GM21619 (cell line): Measurements from ENCODE around the gene PFKM.

Source experiments
- ATAC-seq: cut with Tn5 transposase; IDR thresholded peaks from one replicate; pipeline ENCODE4 v1.9.1; 2021; ENCODE audit not compliant: unreplicated experiment

Gene PFKM

DNA sequence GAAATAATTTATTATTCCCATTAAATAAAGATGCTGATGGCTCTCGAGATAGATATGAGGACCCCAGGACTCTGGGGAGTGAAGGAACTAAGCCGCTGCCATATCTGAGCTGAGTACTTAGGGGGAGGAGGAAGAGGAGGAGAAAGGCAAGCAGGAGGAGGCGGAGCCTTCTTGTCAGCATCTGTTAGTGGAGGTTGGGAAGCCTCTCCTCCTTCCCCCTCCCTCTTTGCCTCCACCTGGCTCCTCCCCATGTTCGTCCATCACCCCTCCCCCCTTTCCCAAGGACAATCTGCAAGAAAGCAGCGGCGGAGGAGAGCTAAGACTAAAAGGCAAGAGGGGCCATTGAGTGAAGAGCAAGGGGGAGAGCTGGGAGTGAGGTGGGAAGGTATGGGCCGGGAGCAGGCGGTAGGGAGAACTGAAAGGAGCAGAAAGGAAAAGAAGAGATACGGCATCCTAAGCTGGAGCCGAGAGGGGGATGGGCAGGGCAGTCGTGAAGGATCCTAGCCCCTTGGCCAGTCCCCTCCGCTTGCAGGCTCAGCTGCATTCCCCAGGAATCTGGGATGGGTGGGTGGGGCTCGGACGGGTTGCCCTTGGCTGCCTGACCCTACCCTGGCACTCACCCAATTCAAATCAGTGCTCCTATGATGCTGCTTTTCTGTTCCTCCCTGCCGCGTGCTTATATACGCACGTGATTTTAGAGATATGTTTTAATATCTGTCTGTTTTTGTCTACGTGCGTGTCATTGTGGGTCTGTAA lies at the start of gene PFKM:
Gene PFKM (plus strand): TSS at position 287 of the 756 bp plus-strand sequence. CDS start 3,411 bp downstream, outside the sequence.
- ATAC-seq: peak; percentile 99

GRCh38 chr12:48070033-48070432 lies 49.1 kb upstream of the PFKM start:
- ATAC-seq: no peak

DNA sequence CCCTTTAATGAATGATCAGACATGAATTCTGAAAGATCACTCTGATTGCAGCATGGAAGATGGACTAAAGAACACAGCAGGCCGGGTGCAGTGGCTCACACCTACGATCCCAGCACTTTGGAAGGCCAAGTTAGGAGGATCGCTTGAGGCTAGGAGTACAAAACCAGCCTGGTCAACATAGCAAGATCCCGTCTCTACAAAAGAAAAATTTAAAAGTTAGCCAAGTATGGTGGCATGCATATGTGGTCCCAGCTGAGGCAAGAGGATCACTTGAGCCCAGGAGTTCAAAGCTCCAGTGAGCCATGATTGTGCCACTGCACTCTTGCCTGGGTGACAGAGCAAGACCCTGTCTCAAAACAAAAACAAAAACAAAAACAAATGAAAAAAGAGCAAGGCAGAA lies 48.4 kb upstream of the PFKM start:
- no peak for ATAC-seq

DNA sequence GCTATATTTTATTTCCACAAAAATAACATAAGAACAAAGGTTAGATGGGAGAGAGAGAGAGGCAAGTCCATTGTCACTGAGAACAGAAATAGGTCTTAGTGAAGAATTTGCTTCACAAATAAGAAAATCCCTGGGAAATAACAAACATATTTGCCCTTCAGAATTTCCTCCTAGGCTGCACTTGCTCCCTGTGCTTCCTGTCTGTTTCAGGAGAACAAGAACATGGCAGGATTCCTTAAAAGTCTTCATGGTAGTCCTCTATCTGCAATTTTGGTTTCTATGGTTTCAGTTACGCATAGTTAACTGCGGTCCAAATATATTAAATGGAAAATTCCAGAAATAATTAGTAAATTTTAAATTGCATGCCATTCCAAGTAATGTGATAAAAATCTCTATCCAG lies 47.4 kb upstream of the PFKM start:
- ATAC-seq: no peak

GRCh38 chr12:48072266-48072665 lies 46.9 kb upstream of the PFKM start:
- no peak for ATAC-seq

DNA sequence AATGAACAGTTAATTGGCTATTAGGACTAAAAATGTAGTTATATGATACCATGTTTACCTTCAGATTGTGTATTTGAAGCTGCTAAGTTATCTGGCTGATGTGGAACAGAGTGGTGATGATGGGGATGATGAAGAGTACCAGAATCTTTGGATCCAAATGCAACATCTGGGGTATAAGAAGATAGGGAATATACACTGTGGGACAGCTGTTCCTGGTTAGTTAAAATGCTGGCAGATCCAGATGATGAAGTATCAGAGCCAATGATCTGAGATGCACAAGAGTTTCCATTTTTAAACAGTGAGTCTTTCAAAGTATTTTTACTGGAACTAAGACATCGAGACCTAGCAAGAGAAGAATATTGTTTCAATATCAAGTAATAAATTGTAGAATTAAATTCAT lies 44.9 kb upstream of the PFKM start:
- ATAC-seq: no peak

- ATAC-seq: no peak
Measured at GRCh38 chr12:48075832-48076231, 43.3 kb upstream of the PFKM start.

GRCh38 chr12:48077111-48077510 lies 42.1 kb upstream of the PFKM start:
- ATAC-seq: no peak

GRCh38 chr12:48078901-48079300 lies 40.3 kb upstream of the PFKM start:
- ATAC-seq: no peak

DNA sequence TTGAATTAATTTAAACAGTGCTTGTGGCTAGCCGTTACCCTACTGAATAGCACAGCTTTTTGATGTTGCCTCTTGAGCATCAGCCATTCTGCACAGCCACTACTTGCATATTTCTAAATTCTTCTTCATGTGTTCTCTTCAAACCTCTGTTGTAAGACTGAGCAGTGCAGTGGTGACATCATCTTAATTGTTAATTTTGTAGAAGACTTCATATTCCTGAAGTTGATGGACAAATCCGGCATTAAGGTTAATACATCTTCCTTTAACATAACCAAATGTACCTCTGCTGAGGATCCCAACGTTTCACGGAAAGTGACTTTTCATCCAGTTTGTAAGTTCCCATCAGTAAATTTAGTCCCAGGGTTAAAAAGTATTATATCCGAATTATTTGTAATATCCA lies 38.9 kb upstream of the PFKM start:
- ATAC-seq: no peak

DNA sequence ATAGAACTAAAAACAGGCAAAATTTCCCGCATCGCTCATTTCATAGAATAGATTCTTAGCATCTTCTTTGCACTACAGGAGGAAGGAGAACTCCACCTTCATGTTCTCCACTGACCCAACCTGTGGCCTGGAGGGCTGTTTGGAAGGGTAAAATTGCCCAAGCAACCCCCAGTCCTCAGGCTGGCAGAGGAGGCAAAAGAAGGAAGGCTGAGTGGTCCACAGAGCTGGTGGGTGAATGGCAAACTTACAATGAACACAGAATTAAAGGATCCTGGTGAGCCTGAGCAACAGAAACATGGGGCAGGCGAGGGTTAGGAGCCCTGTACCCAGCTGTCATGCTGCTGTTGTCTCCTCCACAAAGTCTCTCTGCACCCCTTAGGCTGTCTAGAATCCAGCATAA lies 38.3 kb upstream of the PFKM start:
- no peak for ATAC-seq

GRCh38 chr12:48084066-48084465 lies 35.1 kb upstream of the PFKM start:
- ATAC-seq: no peak

- no peak for ATAC-seq
Measured at GRCh38 chr12:48084841-48085460, 34.2 kb upstream of the PFKM start.

- ATAC-seq: no peak
Measured at GRCh38 chr12:48086327-48086726, 32.8 kb upstream of the PFKM start.

GRCh38 chr12:48092611-48093010 lies 26.6 kb upstream of the PFKM start:
- no peak for ATAC-seq

- ATAC-seq: no peak
Measured at GRCh38 chr12:48104531-48104930, 14.6 kb upstream of the PFKM start.

- ATAC-seq: peak; percentile 24
Measured at GRCh38 chr12:48105321-48105866, 13.8 kb upstream of the PFKM start.

DNA sequence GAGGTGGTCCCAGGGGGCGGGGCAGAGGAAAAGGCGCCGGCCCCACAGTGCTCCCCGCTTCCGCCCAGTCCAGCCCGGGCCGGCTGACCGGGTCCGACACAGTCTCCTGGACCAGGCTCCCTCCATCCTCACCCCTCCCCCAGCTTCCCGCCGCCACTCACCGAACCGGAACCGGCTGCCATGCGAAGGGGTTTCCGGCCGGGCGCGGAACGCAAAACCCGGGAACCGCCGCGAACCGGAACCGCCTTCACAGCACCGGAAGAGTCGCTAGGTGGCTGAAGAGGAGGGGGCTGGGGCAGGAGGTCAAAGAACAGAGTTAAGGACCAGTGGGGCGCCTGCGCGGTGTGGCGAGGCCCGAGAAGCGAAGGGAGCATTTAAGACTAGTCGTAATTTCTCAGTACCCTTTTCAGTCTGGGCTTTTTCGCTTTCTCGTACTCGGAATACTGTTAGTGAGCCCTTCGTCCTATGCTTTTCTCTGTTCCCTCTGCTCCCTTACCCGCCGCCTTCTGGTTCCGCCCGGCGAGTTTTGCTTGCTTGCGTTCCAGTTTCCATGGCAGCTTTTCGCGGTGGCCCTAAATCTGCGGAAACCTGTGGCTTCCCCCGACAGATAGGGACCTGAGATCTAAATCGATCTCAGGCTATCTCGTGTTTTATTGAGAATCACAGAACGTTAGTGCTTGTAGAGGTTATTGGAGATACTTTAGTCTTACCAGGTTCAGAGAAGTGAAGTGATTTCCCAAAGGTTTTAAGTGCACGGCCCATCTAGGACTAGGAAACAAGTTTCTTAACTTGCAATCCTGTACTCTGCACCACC lies 13.1 kb upstream of the PFKM start, which contains the start of gene SENP1:
Gene SENP1 (minus strand): TSS at position 213 of the 814 bp plus-strand sequence. CDS start 4,607 bp downstream, outside the sequence.
- peak; percentile 67 for ATAC-seq

- ATAC-seq: no peak
Measured at GRCh38 chr12:48106681-48107613, 12.2 kb upstream of the PFKM start.

DNA sequence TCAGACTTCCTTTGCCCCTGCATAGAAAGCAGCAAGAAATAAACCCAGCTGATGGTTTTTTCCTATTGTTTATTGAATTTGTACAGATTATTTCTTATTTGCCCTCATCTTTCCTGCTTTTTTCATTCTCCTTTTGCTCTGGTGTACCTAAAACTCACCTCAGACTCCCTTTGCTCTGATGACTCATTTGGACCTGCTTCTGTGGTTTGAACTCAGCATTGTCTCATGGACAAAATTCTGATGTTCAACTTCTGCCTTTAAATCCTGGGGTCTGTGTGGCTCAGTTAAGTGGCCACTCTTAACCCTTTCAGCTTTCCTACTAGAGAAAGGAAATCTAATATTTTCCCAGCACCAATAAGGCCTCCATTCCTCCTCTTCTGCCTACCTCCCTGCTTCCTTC lies 9.7 kb upstream of the PFKM start:
- no peak for ATAC-seq
